ENCODE measurements around the gene RELT.

The RELT gene

GRCh38 chr11:73365352-73366264, 10.6 kb upstream of the RELT start:
- DNase-seq (ENCODE audit: insufficient read length) (no peak), FAIRE-seq (no peak)
- TF ChIP-seq TAF1 (IDR thresholded peaks at IDR 0.05; ENCODE audit: borderline replicate concordance, low read depth, low read length) (no peak), POLR2A (IDR thresholded peaks at IDR 0.05; ENCODE audit: low read depth, low read length) (no peak), POLR2AphosphoS5 (IDR thresholded peaks at IDR 0.05; ENCODE audit: low read depth, low read length) (no peak)

GRCh38 chr11:73366265-73366610, 10.0 kb upstream of the RELT start:
- DNase-seq (ENCODE audit: insufficient read length) (no peak), FAIRE-seq (peak; percentile 78)
- TF ChIP-seq POLR2AphosphoS5 (IDR thresholded peaks at IDR 0.05; ENCODE audit: low read depth, low read length) (no peak), POLR2A (IDR thresholded peaks at IDR 0.05; ENCODE audit: low read depth, low read length) (no peak), TAF1 (IDR thresholded peaks at IDR 0.05; ENCODE audit: borderline replicate concordance, low read depth, low read length) (no peak)

GRCh38 chr11:73366953-73367352, 9.2 kb upstream of the RELT start:
- DNase-seq (ENCODE audit: insufficient read length): no peak
- TF ChIP-seq POLR2A (IDR thresholded peaks at IDR 0.05; ENCODE audit: low read depth, low read length) (no peak), POLR2AphosphoS5 (IDR thresholded peaks at IDR 0.05; ENCODE audit: low read depth, low read length) (no peak), TAF1 (IDR thresholded peaks at IDR 0.05; ENCODE audit: borderline replicate concordance, low read depth, low read length) (no peak)
- no peak for FAIRE-seq

GRCh38 chr11:73367482-73368024, 8.6 kb upstream of the RELT start:
- FAIRE-seq (peak; percentile 93), DNase-seq (ENCODE audit: insufficient read length) (no peak)
- TF ChIP-seq POLR2AphosphoS5 (IDR thresholded peaks at IDR 0.05; ENCODE audit: low read depth, low read length): no peak
- TF ChIP-seq TAF1 (IDR thresholded peaks at IDR 0.05; ENCODE audit: borderline replicate concordance, low read depth, low read length): no peak
- TF ChIP-seq POLR2A (IDR thresholded peaks at IDR 0.05; ENCODE audit: low read depth, low read length): no peak

- DNase-seq (ENCODE audit: insufficient read length): no peak
- no peak for TF ChIP-seq POLR2A (IDR thresholded peaks at IDR 0.05; ENCODE audit: low read depth, low read length)
- no peak for TF ChIP-seq POLR2AphosphoS5 (IDR thresholded peaks at IDR 0.05; ENCODE audit: low read depth, low read length)
- no peak for TF ChIP-seq TAF1 (IDR thresholded peaks at IDR 0.05; ENCODE audit: borderline replicate concordance, low read depth, low read length)
- peak; percentile 88 for FAIRE-seq
Measured at GRCh38 chr11:73372375-73372993, 3.7 kb upstream of the RELT start.

- DNase-seq (ENCODE audit: insufficient read length) (no peak), FAIRE-seq (no peak)
- no peak for TF ChIP-seq POLR2A (IDR thresholded peaks at IDR 0.05; ENCODE audit: low read depth, low read length)
- TF ChIP-seq POLR2AphosphoS5 (IDR thresholded peaks at IDR 0.05; ENCODE audit: low read depth, low read length): no peak
- TF ChIP-seq TAF1 (IDR thresholded peaks at IDR 0.05; ENCODE audit: borderline replicate concordance, low read depth, low read length): no peak
Measured at GRCh38 chr11:73374151-73374550, 2.0 kb upstream of the RELT start.

- FAIRE-seq (no peak), DNase-seq (ENCODE audit: insufficient read length) (no peak)
- no peak for TF ChIP-seq POLR2AphosphoS5 (IDR thresholded peaks at IDR 0.05; ENCODE audit: low read depth, low read length)
Measured at GRCh38 chr11:73375830-73376159, 404 bp upstream of the RELT start.

- TF ChIP-seq POLR2A (IDR thresholded peaks at IDR 0.05; ENCODE audit: low read depth, low read length) (peak; percentile 86), TAF1 (IDR thresholded peaks at IDR 0.05; ENCODE audit: borderline replicate concordance, low read depth, low read length) (peak; percentile 34), POLR2AphosphoS5 (IDR thresholded peaks at IDR 0.05; ENCODE audit: low read depth, low read length) (peak; percentile 88)
- FAIRE-seq (peak; percentile 99), DNase-seq (ENCODE audit: insufficient read length) (peak; percentile 83)
Measured at GRCh38 chr11:73376803-73377629, 817 bp downstream of the RELT start.

GRCh38 chr11:73379189-73379880, 3.1 kb downstream of the RELT start:
- TF ChIP-seq POLR2A (IDR thresholded peaks at IDR 0.05; ENCODE audit: low read depth, low read length) (no peak; the same call in 1 of the 2 replicates), POLR2AphosphoS5 (IDR thresholded peaks at IDR 0.05; ENCODE audit: low read depth, low read length) (no peak), TAF1 (IDR thresholded peaks at IDR 0.05; ENCODE audit: borderline replicate concordance, low read depth, low read length) (no peak)
- DNase-seq (ENCODE audit: insufficient read length) (no peak), FAIRE-seq (peak; percentile 40)

- DNase-seq (ENCODE audit: insufficient read length) (no peak), FAIRE-seq (no peak)
- TF ChIP-seq POLR2AphosphoS5 (IDR thresholded peaks at IDR 0.05; ENCODE audit: low read depth, low read length) (no peak), TAF1 (IDR thresholded peaks at IDR 0.05; ENCODE audit: borderline replicate concordance, low read depth, low read length) (no peak), POLR2A (IDR thresholded peaks at IDR 0.05; ENCODE audit: low read depth, low read length) (no peak)
Measured at GRCh38 chr11:73380331-73380730, 4.1 kb downstream of the RELT start.
